Measurements from ENCODE around the gene TMEM87B. TPM values are rescaled to one million over a fixed set of nuclear protein-coding genes. Genes with fewer than 3 reads are reported as not detected.

Gene TMEM87B
- total RNA-seq, 2 experiments from 2014 or later = 13.9 to 22.8 TPM

- no peak for DNase-seq (ENCODE audit: low spot score)
- Histone ChIP-seq H3K27ac (ENCODE audit: low read depth, low read length, poor library complexity, severe bottlenecking) (no peak overlapping the region), H3K36me3 (ENCODE audit: insufficient read depth, low read length) (no peaks in the 10 kb centered on the region), H3K4me3 (ENCODE audit: low read depth, low read length, poor library complexity, severe bottlenecking) (no peak overlapping the region), H3K9me3 (ENCODE audit: low read length) (no peaks in the 10 kb centered on the region), H3K79me2 (ENCODE audit: insufficient read depth, low read depth, low read length) (no peaks in the 10 kb centered on the region), H3K9me2 (ENCODE audit: insufficient read depth, low read length) (no peaks in the 10 kb centered on the region), H3K4me2 (ENCODE audit: low read length) (no peak overlapping the region), H3K4me1 (ENCODE audit: insufficient read depth, low read length, poor library complexity, severe bottlenecking) (no peaks in the 10 kb centered on the region), H2AFZ (ENCODE audit: low read length) (no peak overlapping the region), H4K20me1 (ENCODE audit: insufficient read depth, low read length) (no peaks in the 10 kb centered on the region)
- intact Hi-C loops (cut with micrococcal nuclease; ENCODE audit: unreplicated experiment) = no loop called here
- BruUV-seq (replicated peaks) = no TSS peak
- CTCF ChIA-PET (ENCODE audit: unreplicated experiment) = no interaction called here
- TF ChIP-seq CTCF (conservative IDR thresholded peaks at IDR 0.05; ENCODE audit: low read length) = no peak
- TF ChIP-seq EZH2phosphoT487 (IDR thresholded peaks at IDR 0.05; ENCODE audit: borderline replicate concordance, low read depth, low read length) = no peak
- POLR2A ChIA-PET = no interaction called here
These were observed 85.2 kb downstream of the TMEM87B start for GRCh38 chr2:112140205-112140802.

GRCh38 chr2:112140899-112141625 is 86.0 kb downstream of the TMEM87B start:
- Histone ChIP-seq H3K4me1 (ENCODE audit: insufficient read depth, low read length, poor library complexity, severe bottlenecking) (no peaks in the 10 kb centered on the region), H3K4me2 (ENCODE audit: low read length) (no peak overlapping the region), H3K27ac (ENCODE audit: low read depth, low read length, poor library complexity, severe bottlenecking) (no peak overlapping the region), H3K36me3 (ENCODE audit: insufficient read depth, low read length) (no peaks in the 10 kb centered on the region), H3K9me2 (ENCODE audit: insufficient read depth, low read length) (no peaks in the 10 kb centered on the region), H4K20me1 (ENCODE audit: insufficient read depth, low read length) (no peaks in the 10 kb centered on the region), H3K9me3 (ENCODE audit: low read length) (no peaks in the 10 kb centered on the region), H3K4me3 (ENCODE audit: low read depth, low read length, poor library complexity, severe bottlenecking) (no peak overlapping the region), H2AFZ (ENCODE audit: low read length) (no peak overlapping the region), H3K79me2 (ENCODE audit: insufficient read depth, low read depth, low read length) (no peaks in the 10 kb centered on the region)
- DNase-seq (ENCODE audit: low spot score) = no peak
- TF ChIP-seq EZH2phosphoT487 (IDR thresholded peaks at IDR 0.05; ENCODE audit: borderline replicate concordance, low read depth, low read length) (no peak), CTCF (conservative IDR thresholded peaks at IDR 0.05; ENCODE audit: low read length) (no peak)
- ChIA-PET CTCF (ENCODE audit: unreplicated experiment) (no interaction called here), POLR2A (no interaction called here)
- no TSS peak for BruUV-seq (replicated peaks)
- intact Hi-C loops (cut with micrococcal nuclease; ENCODE audit: unreplicated experiment) = no loop called here

DNA sequence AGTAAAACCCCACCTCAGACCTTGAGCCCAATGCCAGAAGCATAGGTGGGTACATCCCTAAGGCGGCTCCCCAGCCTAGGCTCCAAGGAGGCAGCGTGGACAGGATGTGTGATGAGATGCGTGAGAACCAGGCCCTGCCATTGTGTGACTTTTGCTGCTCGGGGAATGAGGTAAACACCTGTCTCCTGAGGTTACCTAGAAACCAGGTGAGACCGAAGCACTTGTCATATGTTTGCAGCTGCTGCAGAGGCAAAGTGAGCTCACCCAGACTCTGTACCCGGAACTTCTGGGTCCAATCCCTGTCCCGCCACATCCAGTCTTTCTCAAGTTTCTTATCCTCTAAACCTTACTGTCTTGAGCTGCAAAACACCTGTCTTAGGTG is 86.5 kb downstream of the TMEM87B start:
- H3K36me3 ChIP-seq (ENCODE audit: insufficient read depth, low read length) = no peaks in the 10 kb centered on the region
- H3K9me2 ChIP-seq (ENCODE audit: insufficient read depth, low read length) = no peaks in the 10 kb centered on the region
- no peak overlapping the region for H2AFZ ChIP-seq (ENCODE audit: low read length)
- H3K4me3 ChIP-seq (ENCODE audit: low read depth, low read length, poor library complexity, severe bottlenecking) = no peak overlapping the region
- no peak overlapping the region for H3K4me2 ChIP-seq (ENCODE audit: low read length)
- H3K4me1 ChIP-seq (ENCODE audit: insufficient read depth, low read length, poor library complexity, severe bottlenecking) = no peaks in the 10 kb centered on the region
- intact Hi-C loops (cut with micrococcal nuclease; ENCODE audit: unreplicated experiment) = no loop called here
- no peaks in the 10 kb centered on the region for H4K20me1 ChIP-seq (ENCODE audit: insufficient read depth, low read length)
- DNase-seq (ENCODE audit: low spot score) = no peak
- TF ChIP-seq EZH2phosphoT487 (IDR thresholded peaks at IDR 0.05; ENCODE audit: borderline replicate concordance, low read depth, low read length) (no peak), CTCF (conservative IDR thresholded peaks at IDR 0.05; ENCODE audit: low read length) (no peak)
- no peaks in the 10 kb centered on the region for H3K9me3 ChIP-seq (ENCODE audit: low read length)
- H3K79me2 ChIP-seq (ENCODE audit: insufficient read depth, low read depth, low read length) = no peaks in the 10 kb centered on the region
- ChIA-PET POLR2A (no interaction called here), CTCF (ENCODE audit: unreplicated experiment) (no interaction called here)
- no TSS peak for BruUV-seq (replicated peaks)
- no peak overlapping the region for H3K27ac ChIP-seq (ENCODE audit: low read depth, low read length, poor library complexity, severe bottlenecking)

Measured in OCI-LY7 (cell line).